ENCODE measurements around the gene DAD1. TPM values are rescaled to one million over a fixed set of nuclear protein-coding genes. Genes with fewer than 3 reads are reported as not detected.

Gene DAD1
- total and polyA plus RNA-seq, 4 experiments from 2014 or later: 110 to 735 (median 363) TPM

- peak overlapping the region; percentile 92 to 100 (median 98) for H3K27ac Mint-ChIP-seq
- ChIA-PET CTCF (ENCODE audit: partially characterized antibody) (interaction anchor here (1.1 to 6.2 kb wide), 9 partner anchors 8 to 907 kb away, joined by 3 to 81 read pairs (median 29); no protein-coding TSS in a partner anchor), POLR2A (ENCODE audit: partially characterized antibody) (interaction anchor here (0.7 to 18.6 kb wide), 9 partner anchors 7 to 688 kb away, joined by 3 to 1762 read pairs (median 21); partner anchors contain the start of gene DAD1)
- peak in 3 of 5 donors; percentile 33 to 50 (median 36) for DNase-seq
- H3K4me3 ChIP-seq (ENCODE audit: low read length in 2 of 2): peak overlapping the region; percentile 3 to 17
- no peaks in the 10 kb centered on the region for H3K27me3 Mint-ChIP-seq
- peaks cover 88 to 100% (median 96%) of the 10 kb centered on the region in 4 donors for H3K4me1 Mint-ChIP-seq
- peak overlapping the region; percentile 79 to 91 (median 83) for H3K4me3 Mint-ChIP-seq
- intact Hi-C loops (cut with micrococcal nuclease): no loop called here
- H3K4me1 ChIP-seq (ENCODE audit: insufficient read depth, low read length): peaks cover 99% of the 10 kb centered on the region
- peak overlapping the region; percentile 97 for H3K27ac ChIP-seq (ENCODE audit: low read depth, low read length)
- H3K9me3 Mint-ChIP-seq: peaks cover 0 to 1% (median 0%) of the 10 kb centered on the region in 8 donors
- H3K36me3 Mint-ChIP-seq: peaks cover 95% of the 10 kb centered on the region in 2 donors
- peaks cover 90% of the 10 kb centered on the region for H3K36me3 ChIP-seq (ENCODE audit: insufficient read depth, low read length)
- no peaks in the 10 kb centered on the region for H3K27me3 ChIP-seq (ENCODE audit: insufficient read depth, low read length)
- H3K9me3 ChIP-seq (ENCODE audit: control insufficient read depth in 1 of 2, low read length in 2 of 2): no peaks in the 10 kb centered on the region
These were observed 40.9 kb downstream of the DAD1 start for GRCh38 chr14:22547948-22548750.

GRCh38 chr14:22547313-22547947 lies 41.6 kb downstream of the DAD1 start:
- ChIA-PET CTCF (ENCODE audit: partially characterized antibody) (interaction anchor here (1.0 to 6.2 kb wide), 9 partner anchors 8 to 37 kb away, joined by 3 to 81 read pairs (median 12); no protein-coding TSS in a partner anchor), POLR2A (ENCODE audit: partially characterized antibody) (interaction anchor here (0.6 to 18.6 kb wide), 10 partner anchors 8 to 824 kb away, joined by 3 to 1762 read pairs (median 14); partner anchors contain the start of gene DAD1)
- Histone ChIP-seq H3K9me3 (ENCODE audit: control insufficient read depth in 1 of 2, low read length in 2 of 2) (no peaks in the 10 kb centered on the region), H3K27ac (ENCODE audit: low read depth, low read length) (peak overlapping the region; percentile 72), H3K4me3 (ENCODE audit: low read length in 2 of 2) (peak overlapping the region; percentile 3 to 17), H3K36me3 (ENCODE audit: insufficient read depth, low read length) (peaks cover 89% of the 10 kb centered on the region), H3K4me1 (ENCODE audit: insufficient read depth, low read length) (peaks cover 99% of the 10 kb centered on the region), H3K27me3 (ENCODE audit: insufficient read depth, low read length) (no peaks in the 10 kb centered on the region)
- H3K36me3 Mint-ChIP-seq: peaks cover 95 to 96% of the 10 kb centered on the region in 2 donors
- intact Hi-C loops (cut with micrococcal nuclease): no loop called here
- peak in 1 of 5 donors; percentile 54 for DNase-seq
- peaks cover 0 to 1% (median 0%) of the 10 kb centered on the region in 8 donors for H3K9me3 Mint-ChIP-seq
- H3K4me3 Mint-ChIP-seq: peak overlapping the region; percentile 79 to 91 (median 83)
- H3K4me1 Mint-ChIP-seq: peaks cover 88 to 100% (median 96%) of the 10 kb centered on the region in 4 donors
- H3K27ac Mint-ChIP-seq: peak overlapping the region; percentile 92 to 100 (median 98)
- H3K27me3 Mint-ChIP-seq: no peaks in the 10 kb centered on the region

GRCh38 chr14:22546722-22547071 lies 42.3 kb downstream of the DAD1 start:
- Histone ChIP-seq H3K9me3 (ENCODE audit: control insufficient read depth in 1 of 2, low read length in 2 of 2) (no peaks in the 10 kb centered on the region), H3K4me3 (ENCODE audit: low read length in 2 of 2) (peak overlapping the region; percentile 31 to 43), H3K27ac (ENCODE audit: low read depth, low read length) (peak overlapping the region; percentile 72), H3K36me3 (ENCODE audit: insufficient read depth, low read length) (peaks cover 89% of the 10 kb centered on the region), H3K4me1 (ENCODE audit: insufficient read depth, low read length) (peaks cover 99% of the 10 kb centered on the region), H3K27me3 (ENCODE audit: insufficient read depth, low read length) (no peaks in the 10 kb centered on the region)
- Mint-ChIP-seq H3K4me1 (peaks cover 87 to 100% (median 96%) of the 10 kb centered on the region in 4 donors), H3K27ac (peak overlapping the region; percentile 92 to 100 (median 98)), H3K9me3 (peaks cover 0 to 1% (median 0%) of the 10 kb centered on the region in 8 donors), H3K36me3 (peaks cover 95 to 96% of the 10 kb centered on the region in 2 donors), H3K4me3 (peak overlapping the region; percentile 69 to 91 (median 82)), H3K27me3 (no peaks in the 10 kb centered on the region)
- intact Hi-C loops (cut with micrococcal nuclease): loop anchor here (1.0 kb wide), 1 partner anchor 10 kb away; no protein-coding TSS in a partner anchor
- ChIA-PET POLR2A (ENCODE audit: partially characterized antibody) (interaction anchor here (1.0 to 18.6 kb wide), 11 partner anchors 9 to 823 kb away, joined by 3 to 1762 read pairs (median 8); no protein-coding TSS in a partner anchor), CTCF (ENCODE audit: partially characterized antibody) (interaction anchor here (1.0 to 5.5 kb wide), 6 partner anchors 8 to 23 kb away, joined by 4 to 48 read pairs (median 14); no protein-coding TSS in a partner anchor)
- peak in 1 of 5 donors; percentile 26 for DNase-seq

- intact Hi-C loops (cut with micrococcal nuclease): loop anchor here (1.0 kb wide), 2 partner anchors 9 to 10 kb away; no protein-coding TSS in a partner anchor
- peak in 1 of 5 donors; percentile 71 for DNase-seq
- H3K9me3 ChIP-seq (ENCODE audit: control insufficient read depth in 1 of 2, low read length in 2 of 2): no peaks in the 10 kb centered on the region
- ChIA-PET POLR2A (ENCODE audit: partially characterized antibody) (interaction anchor here (1.0 to 18.6 kb wide), 18 partner anchors 9 to 822 kb away, joined by 3 to 1762 read pairs (median 6); partner anchors contain the start of gene DAD1), CTCF (ENCODE audit: partially characterized antibody) (interaction anchor here (1.0 to 5.5 kb wide), 9 partner anchors 9 to 694 kb away, joined by 3 to 48 read pairs (median 11); no protein-coding TSS in a partner anchor)
- H3K4me3 ChIP-seq (ENCODE audit: low read length in 2 of 2): peak overlapping the region; percentile 31 to 43
- H3K4me3 Mint-ChIP-seq: peak overlapping the region; percentile 69 to 91 (median 82)
- peak overlapping the region; percentile 92 to 100 (median 98) for H3K27ac Mint-ChIP-seq
- H3K4me1 Mint-ChIP-seq: peaks cover 87 to 100% (median 96%) of the 10 kb centered on the region in 4 donors
- H3K27ac ChIP-seq (ENCODE audit: low read depth, low read length): peak overlapping the region; percentile 72
- H3K4me1 ChIP-seq (ENCODE audit: insufficient read depth, low read length): peaks cover 99% of the 10 kb centered on the region
- no peaks in the 10 kb centered on the region for H3K27me3 Mint-ChIP-seq
- H3K36me3 Mint-ChIP-seq: peaks cover 95 to 96% of the 10 kb centered on the region in 2 donors
- H3K9me3 Mint-ChIP-seq: peaks cover 0 to 1% (median 0%) of the 10 kb centered on the region in 8 donors
- H3K36me3 ChIP-seq (ENCODE audit: insufficient read depth, low read length): peaks cover 89% of the 10 kb centered on the region
- H3K27me3 ChIP-seq (ENCODE audit: insufficient read depth, low read length): no peaks in the 10 kb centered on the region
These were observed 42.9 kb downstream of the DAD1 start for GRCh38 chr14:22545842-22546721.

GRCh38 chr14:22544881-22545420 lies 44.1 kb downstream of the DAD1 start:
- H3K27me3 ChIP-seq (ENCODE audit: insufficient read depth, low read length): no peaks in the 10 kb centered on the region
- H3K4me3 Mint-ChIP-seq: peak overlapping the region; percentile 69 to 91 (median 82)
- H3K36me3 ChIP-seq (ENCODE audit: insufficient read depth, low read length): peaks cover 88% of the 10 kb centered on the region
- H3K9me3 ChIP-seq (ENCODE audit: control insufficient read depth in 1 of 2, low read length in 2 of 2): no peaks in the 10 kb centered on the region
- POLR2A ChIA-PET (ENCODE audit: partially characterized antibody): interaction anchor here (1.2 to 18.6 kb wide), 12 partner anchors 10 to 695 kb away, joined by 3 to 1762 read pairs (median 6); no protein-coding TSS in a partner anchor
- peak overlapping the region; percentile 72 for H3K27ac ChIP-seq (ENCODE audit: low read depth, low read length)
- CTCF ChIA-PET (ENCODE audit: partially characterized antibody): interaction anchor here (0.9 to 5.5 kb wide), 9 partner anchors 8 to 693 kb away, joined by 3 to 48 read pairs (median 6); no protein-coding TSS in a partner anchor
- H3K4me1 ChIP-seq (ENCODE audit: insufficient read depth, low read length): peaks cover 99% of the 10 kb centered on the region
- H3K9me3 Mint-ChIP-seq: peaks cover 0 to 1% (median 0%) of the 10 kb centered on the region in 8 donors
- peak in 1 of 5 donors; percentile 60 for DNase-seq
- H3K4me3 ChIP-seq (ENCODE audit: low read length in 2 of 2): peak overlapping the region; percentile 34 to 43
- H3K27me3 Mint-ChIP-seq: no peaks in the 10 kb centered on the region
- H3K4me1 Mint-ChIP-seq: peaks cover 88 to 100% (median 95%) of the 10 kb centered on the region in 4 donors
- peaks cover 95 to 96% of the 10 kb centered on the region in 2 donors for H3K36me3 Mint-ChIP-seq
- peak overlapping the region; percentile 92 to 100 (median 98) for H3K27ac Mint-ChIP-seq
- intact Hi-C loops (cut with micrococcal nuclease): loop anchor here (1.0 kb wide), 1 partner anchor 8 kb away; no protein-coding TSS in a partner anchor
